Kidney glomerular epithelial cell (primary cell): ENCODE measurements around the gene AUTS2.

ENCODE experiments used
- DNase-seq: peaks from one replicate; lab custom pipeline; 2025; lab: John Stamatoyannopoulos, UW

Gene AUTS2

DNA sequence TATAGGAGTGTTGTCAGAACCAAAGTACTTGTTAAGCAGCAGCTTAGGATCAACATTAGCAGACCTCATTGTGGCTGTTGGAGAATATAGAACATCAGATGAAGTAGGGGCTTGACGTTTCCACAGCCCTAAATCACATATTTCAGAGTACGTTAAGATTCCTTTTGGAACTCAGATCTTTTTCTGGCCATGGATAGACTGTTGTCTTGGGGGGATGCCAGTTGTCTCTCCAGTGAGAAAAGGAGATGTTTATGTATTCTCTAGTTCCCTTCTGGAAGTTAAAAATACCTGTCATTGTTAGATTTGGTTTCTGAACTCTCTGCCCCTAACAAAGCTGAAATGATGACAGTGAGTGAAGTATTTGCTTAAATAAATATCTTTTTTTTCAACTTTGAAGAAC, 191.3 kb downstream of the AUTS2 start:
- DNase-seq: no peak

GRCh38 chr7:69790977-69791724, 192.9 kb downstream of the AUTS2 start:
- DNase-seq: no peak

GRCh38 chr7:69791739-69792138, 193.5 kb downstream of the AUTS2 start:
- DNase-seq: no peak

- no peak for DNase-seq
Observed at GRCh38 chr7:69795932-69796331, 197.7 kb downstream of the AUTS2 start.

- no peak for DNase-seq
Observed at GRCh38 chr7:69796416-69796815, 198.1 kb downstream of the AUTS2 start.

DNA sequence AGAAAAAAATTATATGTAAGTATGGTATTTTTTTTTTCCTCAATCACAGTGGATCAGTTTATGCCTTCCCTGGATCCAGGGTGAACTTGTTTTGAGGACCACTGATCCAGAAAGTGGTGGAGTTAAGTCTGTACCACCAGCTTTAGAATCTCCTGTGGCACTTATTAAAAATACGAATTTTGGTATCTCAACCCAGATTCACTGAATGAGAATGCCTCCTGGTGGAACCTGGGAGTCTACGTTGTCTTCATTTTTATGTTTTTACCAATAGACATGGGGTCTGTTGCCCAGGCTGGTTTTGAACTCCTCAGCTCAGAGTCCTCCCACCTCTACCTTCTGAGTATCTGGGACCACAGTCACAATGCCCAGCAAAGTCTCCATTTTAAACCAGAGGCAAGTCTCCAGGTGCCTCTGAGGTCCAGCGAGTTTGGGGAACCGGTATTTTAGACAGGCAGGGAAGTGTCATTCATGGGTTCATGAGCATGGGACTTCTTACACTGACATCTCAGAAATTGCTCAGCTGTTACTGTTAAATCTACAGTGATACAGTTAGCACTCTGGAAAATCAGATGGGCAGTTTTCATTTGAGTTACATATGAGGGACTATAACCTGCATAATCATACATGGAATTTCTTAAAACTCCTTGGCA, 200.9 kb downstream of the AUTS2 start:
- no peak for DNase-seq

GRCh38 chr7:69799990-69800389, 201.7 kb downstream of the AUTS2 start:
- DNase-seq: no peak

GRCh38 chr7:69800495-69800894, 202.2 kb downstream of the AUTS2 start:
- DNase-seq: peak; percentile 11

- no peak for DNase-seq
Observed at GRCh38 chr7:69801729-69802682, 203.7 kb downstream of the AUTS2 start.

GRCh38 chr7:69803699-69804516, 205.6 kb downstream of the AUTS2 start:
- DNase-seq: no peak

DNA sequence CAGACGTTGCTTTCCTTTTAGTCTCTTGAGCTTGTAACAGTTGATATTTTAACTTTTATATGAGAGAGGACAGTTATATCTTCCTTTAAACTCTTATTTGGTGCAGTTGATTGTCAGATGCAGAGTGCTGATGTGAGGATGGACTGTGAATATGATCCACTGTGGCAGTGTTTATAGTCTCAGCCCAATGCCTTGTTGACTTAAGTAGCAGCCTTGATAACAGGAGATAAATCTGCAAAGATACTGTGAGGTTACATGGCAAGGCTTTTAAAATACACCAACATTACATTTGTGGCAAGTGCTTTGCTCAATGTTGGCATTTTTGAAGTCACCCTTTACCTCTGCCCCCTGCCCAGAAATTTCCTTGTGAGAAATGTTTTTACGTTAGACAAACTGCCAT, 206.7 kb downstream of the AUTS2 start:
- DNase-seq: no peak

GRCh38 chr7:69808391-69808790, 210.1 kb downstream of the AUTS2 start:
- DNase-seq: no peak

GRCh38 chr7:69811476-69812308, 213.4 kb downstream of the AUTS2 start:
- no peak for DNase-seq

- DNase-seq: no peak
Observed at GRCh38 chr7:69812756-69813155, 214.5 kb downstream of the AUTS2 start.

DNA sequence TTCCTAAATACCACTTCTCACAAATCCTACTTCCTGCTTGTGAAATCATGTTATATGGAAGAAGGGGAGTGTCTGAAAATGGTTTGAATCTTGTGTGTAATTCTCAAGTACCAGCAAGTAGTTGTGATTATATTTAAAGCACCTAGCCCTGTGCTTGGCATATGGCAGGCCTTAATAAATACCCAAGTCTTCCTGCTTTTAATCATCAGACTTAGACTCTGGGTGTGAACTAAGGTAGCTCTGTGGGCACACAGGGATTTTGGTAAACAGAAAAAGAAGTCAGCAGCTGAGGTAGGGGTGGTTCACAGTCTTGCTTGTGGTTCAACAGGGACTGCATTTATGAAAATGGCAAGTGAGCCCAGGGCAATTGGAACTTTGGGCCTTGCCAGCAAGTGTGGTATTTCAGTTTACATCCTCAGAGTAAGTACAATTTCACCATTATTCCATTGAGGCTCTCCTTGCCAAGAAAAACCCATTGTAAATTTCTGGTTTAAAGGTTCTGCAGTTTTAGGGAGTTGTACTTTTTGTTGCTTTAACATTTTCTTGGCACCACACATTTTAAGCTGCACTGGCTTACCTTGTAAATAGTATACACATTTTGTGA, 215.5 kb downstream of the AUTS2 start:
- no peak for DNase-seq

- DNase-seq: no peak
Observed at GRCh38 chr7:69814421-69814962, 216.2 kb downstream of the AUTS2 start.

DNA sequence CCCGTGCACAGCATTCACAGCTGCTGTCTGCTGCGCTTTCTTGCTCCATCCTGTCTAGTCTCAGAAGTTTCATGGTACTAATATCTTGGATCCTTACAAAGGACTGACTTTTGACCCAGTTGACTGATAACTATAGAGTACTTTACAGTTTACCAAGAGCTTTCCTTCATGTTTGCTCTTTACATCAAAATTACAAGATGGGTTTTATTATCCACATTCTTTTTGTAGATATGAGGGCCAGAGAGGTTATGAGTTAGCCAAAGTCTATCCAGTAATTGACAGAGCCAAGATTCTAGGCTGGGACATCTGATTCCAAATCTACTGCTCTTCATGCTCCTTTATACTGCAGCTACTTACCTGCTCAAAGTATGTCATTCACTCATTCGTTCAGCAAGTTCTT, 218.2 kb downstream of the AUTS2 start:
- DNase-seq: no peak

DNA sequence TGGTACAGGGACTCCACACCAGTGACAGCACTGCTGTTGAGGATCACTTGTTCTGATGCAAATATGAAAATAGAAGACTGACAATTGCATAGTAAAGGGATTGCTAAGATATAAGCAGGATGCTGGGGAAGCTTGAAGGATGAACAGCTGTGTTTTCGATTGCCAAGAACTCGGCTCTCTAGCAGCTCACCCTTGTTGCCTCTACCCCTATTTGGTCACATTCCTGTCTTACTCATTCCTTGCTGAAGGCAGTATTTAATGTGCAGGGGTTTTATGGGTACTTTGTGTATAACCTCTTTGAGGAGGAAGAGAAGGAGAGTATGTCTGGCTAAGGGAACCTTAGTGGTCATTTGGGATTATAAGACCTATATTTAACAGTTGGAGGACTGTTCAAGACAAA, 218.8 kb downstream of the AUTS2 start:
- no peak for DNase-seq

GRCh38 chr7:69817841-69818635, 219.8 kb downstream of the AUTS2 start:
- no peak for DNase-seq
